CD4-positive, alpha-beta T cell treated with Interleukin-17A for 1 hour (primary cell): ENCODE results near the gene TCTA.

ENCODE experiments used
- DNase-seq: peaks from one replicate; pipeline ENCODE4 v3.0.0-alpha.2; 2020

TCTA gene

DNA sequence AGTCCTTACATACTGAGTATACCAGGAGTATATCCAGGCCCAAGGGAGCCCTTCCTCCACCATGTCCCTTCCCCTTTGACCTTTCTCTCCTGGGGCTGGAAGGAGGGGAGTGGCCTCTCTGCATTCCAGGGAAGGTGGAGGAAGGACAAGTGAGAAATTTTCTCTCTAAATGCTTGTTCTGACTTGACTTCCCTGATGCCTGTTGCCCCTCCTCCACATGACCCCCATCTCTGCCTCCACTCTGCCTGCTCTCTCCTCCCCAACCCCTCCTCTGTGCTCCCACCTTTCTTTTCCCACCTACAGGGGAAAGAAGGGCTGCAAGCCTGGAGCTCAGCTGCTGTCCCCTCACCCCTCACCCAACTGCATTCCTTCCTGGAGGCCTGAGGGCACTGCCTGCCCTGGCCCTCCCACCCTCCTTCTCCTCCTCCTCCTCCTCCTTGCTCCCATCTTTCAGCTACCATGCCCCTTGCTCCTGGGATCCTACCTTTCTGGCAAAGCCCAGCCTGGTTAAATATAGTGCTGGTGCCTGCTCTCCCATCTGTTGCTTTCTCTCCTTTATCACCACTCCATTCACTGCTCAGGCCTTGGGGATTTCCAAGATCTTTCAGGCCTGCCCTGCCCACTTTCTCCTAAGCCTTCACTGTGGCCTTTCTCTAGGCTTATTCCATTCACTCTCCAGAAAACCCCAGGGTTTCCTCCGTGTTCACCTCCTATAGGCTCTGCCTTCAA is 49.4 kb downstream of the TCTA start:
- no peak for DNase-seq

- no peak for DNase-seq
These were observed 50.0 kb downstream of the TCTA start for GRCh38 chr3:49462222-49462621.

- DNase-seq = no peak
These were observed 53.2 kb downstream of the TCTA start for GRCh38 chr3:49465270-49466034.
